PC-9 (cell line): ENCODE results near the gene CEP78. TPM values are rescaled to one million over a fixed set of nuclear protein-coding genes. Genes with fewer than 3 reads are reported as not detected.
"Not testable (repeated sequence)": the region's sequence is repeated elsewhere in the genome, so short reads cannot be mapped to it uniquely, and the experiment has no call there.

Experiments used
- BruUV-seq: library from RNA; stranded (reverse); fragments of 400-500 nt; replicated peaks from 2 replicates; lab custom pipeline; 2021; lab: Mats Ljungman, UMichigan
- CTCF ChIA-PET: fragments of 300-600 bp; sonication (Branson Sonifier 250); formaldehyde crosslinking; loops from one replicate; lab custom pipeline; 2022; ENCODE audit warnings: antibody characterized with exemption; lab: Charles Lee
- POLR2A ChIA-PET: fragments of 300-600 bp; sonication (Branson Sonifier 250); formaldehyde crosslinking; loops from one replicate; lab custom pipeline; 2022; ENCODE audit warnings: antibody characterized with exemption; ENCODE audit not compliant: unreplicated experiment; lab: Charles Lee
- DNase-seq, 2 experiments: peaks; one replicate each; pipeline versions ENCODE4 v3.0.0 to v3.0.0-alpha.2; 2015 to 2022; ENCODE audit warnings: mixed read lengths in 1 of 2
- H2AFZ ChIP-seq: fragments of 200-600 bp; sonication (generic); 2 replicates; pipeline ENCODE4 v1.8.1; 2017; ENCODE audit warnings: antibody characterized with exemption
- H3F3A ChIP-seq: fragments of 200-600 bp; sonication (generic); 2 replicates; pipeline ENCODE4 v1.8.1; 2017; ENCODE audit warnings: antibody characterized with exemption, mild to moderate bottlenecking, low read depth; ENCODE audit not compliant: insufficient read depth
- H3K27ac ChIP-seq: fragments of 200-600 bp; sonication (generic); 2 replicates; pipeline ENCODE4 v1.6.1; 2016; ENCODE audit warnings: mixed run types
- H3K27me3 ChIP-seq: fragments of 200-600 bp; sonication (generic); 2 replicates; pipeline ENCODE4 v1.6.1; 2016; ENCODE audit warnings: low read depth, mixed run types; ENCODE audit not compliant: insufficient read depth
- H3K36me3 ChIP-seq: fragments of 200-600 bp; sonication (generic); 2 replicates; pipeline ENCODE4 v1.6.1; 2016; ENCODE audit warnings: low read depth, mixed run types
- H3K4me1 ChIP-seq: fragments of 200-600 bp; sonication (generic); replicated peaks from 2 replicates; pipeline ENCODE4 v1.6.1; 2016; ENCODE audit warnings: mixed run types; ENCODE audit not compliant: insufficient read depth
- H3K4me2 ChIP-seq: fragments of 200-600 bp; sonication (generic); 2 replicates; pipeline ENCODE4 v1.6.1; 2017; ENCODE audit warnings: mixed run types
- H3K4me3 ChIP-seq: fragments of 200-600 bp; sonication (generic); 2 replicates; pipeline ENCODE4 v1.6.1; 2016; ENCODE audit warnings: mixed run types
- H3K79me2 ChIP-seq: fragments of 200-600 bp; sonication (generic); 2 replicates; pipeline ENCODE4 v1.6.1; 2017; ENCODE audit warnings: low read depth, mixed run types
- H3K9me2 ChIP-seq: fragments of 200-600 bp; sonication (generic); 2 replicates; pipeline ENCODE4 v1.8.1; 2017; ENCODE audit warnings: mild to moderate bottlenecking; ENCODE audit not compliant: insufficient read depth
- H3K9me3 ChIP-seq: fragments of 200-600 bp; sonication (generic); 2 replicates; pipeline ENCODE4 v1.8.1; 2016; ENCODE audit warnings: low read depth; ENCODE audit not compliant: insufficient read depth
- H4K20me1 ChIP-seq: fragments of 200-600 bp; sonication (generic); 2 replicates; pipeline ENCODE4 v1.8.1; 2017; ENCODE audit not compliant: insufficient read depth
- CTCF ChIP-seq: fragments of 200-600 bp; sonication (generic); conservative IDR thresholded peaks from 2 replicates; pipeline ENCODE4 v1.6.1; 2017; ENCODE audit warnings: mixed run types, antibody characterized with exemption, mild to moderate bottlenecking, moderate library complexity
- EZH2 ChIP-seq: fragments of 200-600 bp; sonication (generic); IDR thresholded peaks from 2 replicates; pipeline ENCODE4 v1.8.0; 2017; ENCODE audit warnings: antibody characterized with exemption, low read depth
- intact Hi-C: fragments of 100-400 bp; cut with micrococcal nuclease; formaldehyde crosslinking; loops from one replicate; pipeline ENCODE4 v1.10.0; 2022; ENCODE audit not compliant: unreplicated experiment
- total RNA-seq: library from RNA; stranded (reverse); gene quantifications from 2 replicates; pipeline ENCODE4 v1.2.3, GENCODE V29; 2021

Gene CEP78
- total RNA-seq, 1 experiment from 2014 or later, result 37.8 TPM

GRCh38 chr9:78215706-78216105, 20.2 kb upstream of the CEP78 start:
- POLR2A ChIA-PET, result interaction anchor here (0.5 kb wide), 1 partner anchor 81 kb away, joined by 10 read pairs; the partner anchor contains the start of gene PSAT1
- DNase-seq, result no peak
- TF ChIP-seq EZH2 (no peak), CTCF (no peak)
- Histone ChIP-seq H3K4me1 (no peaks in the 10 kb centered on the region), H3K9me2 (no peaks in the 10 kb centered on the region), H3K27ac (no peak overlapping the region), H3K27me3 (no peaks in the 10 kb centered on the region), H4K20me1 (no peaks in the 10 kb centered on the region), H3K9me3 (no peaks in the 10 kb centered on the region), H3K79me2 (no peaks in the 10 kb centered on the region), H3F3A (no peaks in the 10 kb centered on the region), H3K4me3 (no peak overlapping the region), H3K4me2 (no peak overlapping the region), H2AFZ (no peak overlapping the region), H3K36me3 (no peaks in the 10 kb centered on the region)
- intact Hi-C loops, result no loop called here
- CTCF ChIA-PET, result no interaction called here
- BruUV-seq, result no TSS peak

DNA sequence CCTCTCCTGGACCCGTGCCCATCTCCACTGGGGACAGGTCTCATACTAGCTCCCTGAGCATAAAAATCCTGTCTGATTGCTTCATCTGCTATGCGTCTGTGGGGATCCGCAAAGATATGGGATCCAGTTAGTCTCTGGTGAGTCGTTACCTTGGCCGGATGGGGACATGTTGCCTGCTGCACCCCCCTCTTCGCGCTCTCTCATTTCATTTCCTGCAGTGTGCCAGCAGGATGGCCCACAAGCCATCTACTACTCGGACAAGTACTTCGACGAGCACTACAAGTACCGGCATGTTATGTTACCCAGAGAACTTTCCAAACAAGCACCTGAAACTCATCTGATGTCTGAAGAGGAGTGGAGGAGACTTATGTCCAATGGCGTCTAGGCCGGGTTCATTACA, 17.0 kb upstream of the CEP78 start:
- no peak for DNase-seq
- no peaks in the 10 kb centered on the region for H3K27me3 ChIP-seq
- intact Hi-C loops, result no loop called here
- H3K4me1 ChIP-seq, result no peaks in the 10 kb centered on the region
- H3K4me2 ChIP-seq, result no peak overlapping the region
- no peaks in the 10 kb centered on the region for H3F3A ChIP-seq
- BruUV-seq, result no TSS peak
- H4K20me1 ChIP-seq, result no peaks in the 10 kb centered on the region
- no peak overlapping the region for H3K4me3 ChIP-seq
- H3K9me2 ChIP-seq, result no peaks in the 10 kb centered on the region
- ChIA-PET POLR2A (no interaction called here), CTCF (no interaction called here)
- H3K79me2 ChIP-seq, result no peaks in the 10 kb centered on the region
- no peak overlapping the region for H2AFZ ChIP-seq
- H3K36me3 ChIP-seq, result no peaks in the 10 kb centered on the region
- H3K9me3 ChIP-seq, result no peaks in the 10 kb centered on the region
- TF ChIP-seq EZH2 (no peak), CTCF (no peak)
- H3K27ac ChIP-seq, result no peak overlapping the region

GRCh38 chr9:78221425-78221824, 14.4 kb upstream of the CEP78 start:
- no peaks in the 10 kb centered on the region for H3K27me3 ChIP-seq
- no peaks in the 10 kb centered on the region for H3K4me1 ChIP-seq
- no peaks in the 10 kb centered on the region for H3K9me2 ChIP-seq
- no peak overlapping the region for H3K4me2 ChIP-seq
- TF ChIP-seq EZH2 (no peak), CTCF (no peak)
- intact Hi-C loops, result no loop called here
- no TSS peak for BruUV-seq
- no peak for DNase-seq
- H2AFZ ChIP-seq, result no peak overlapping the region
- ChIA-PET POLR2A (no interaction called here), CTCF (no interaction called here)
- no peaks in the 10 kb centered on the region for H3K9me3 ChIP-seq
- no peak overlapping the region for H3K4me3 ChIP-seq
- H3K27ac ChIP-seq, result no peak overlapping the region
- no peaks in the 10 kb centered on the region for H3F3A ChIP-seq
- no peaks in the 10 kb centered on the region for H3K36me3 ChIP-seq
- H3K79me2 ChIP-seq, result no peaks in the 10 kb centered on the region
- H4K20me1 ChIP-seq, result no peaks in the 10 kb centered on the region

- H2AFZ ChIP-seq, DNase-seq, CTCF ChIA-PET, H3K9me2 ChIP-seq, H3K36me3 ChIP-seq, H3K4me3 ChIP-seq, H3K27me3 ChIP-seq, H3K79me2 ChIP-seq, POLR2A ChIA-PET, H3K4me1 ChIP-seq, H3K9me3 ChIP-seq, H4K20me1 ChIP-seq, H3K4me2 ChIP-seq, H3K27ac ChIP-seq, H3F3A ChIP-seq, BruUV-seq, intact Hi-C loops: not testable (repeated sequence)
Observed at GRCh38 chr9:78221841-78222240, 14.0 kb upstream of the CEP78 start.
